HEK293 (cell line): ENCODE measurements around the gene RSL24D1.

ENCODE experiments used
- CTCF ChIA-PET: fragments of 350-600 bp; formaldehyde crosslinking; extraction: SDS; loops from one replicate; lab custom pipeline; 2021; ENCODE audit warnings: antibody characterized with exemption; lab: Yijun Ruan, JAX
- POLR2A ChIA-PET: fragments of 300-600 bp; formaldehyde crosslinking; extraction: SDS; loops from one replicate; lab custom pipeline; 2020; ENCODE audit warnings: antibody characterized with exemption, inconsistent platforms; lab: Yijun Ruan, JAX
- H3K27ac ChIP-seq: fragments of 200-500 bp; sonication (Bioruptor generic); 2 replicates; pipeline ENCODE4 v1.5.1; 2014; ENCODE audit warnings: low read depth, low read length, control low read depth, inconsistent platforms; ENCODE audit errors: extremely low read depth
- H3K36me3 ChIP-seq, 2 experiments: fragments of 200-500 bp in 1 of 2; sonication (Bioruptor generic) in 1 of 2; 1 replicate in 1 of 2; 2 replicates in 1 of 2; pipeline ENCODE4 v1.5.1; 2014 to 2017; ENCODE audit warnings: inconsistent platforms in 2 of 2, low read length in 2 of 2; ENCODE audit not compliant: control insufficient read depth in 2 of 2, insufficient read depth in 1 of 2
- H3K4me1 ChIP-seq: fragments of 200-500 bp; sonication (Bioruptor generic); 2 replicates; pipeline ENCODE4 v1.5.1; 2014; ENCODE audit warnings: mild to moderate bottlenecking, low read length, inconsistent platforms; ENCODE audit not compliant: control insufficient read depth, insufficient read depth
- H3K4me3 ChIP-seq: 2 replicates; pipeline ENCODE4 v1.5.1; 2011; ENCODE audit warnings: low read depth, mild to moderate bottlenecking, control low read depth, low read length, moderate library complexity
- H3K9me3 ChIP-seq: fragments of 200-500 bp; sonication (Bioruptor generic); 2 replicates; pipeline ENCODE4 v1.5.1; 2014; ENCODE audit warnings: low read depth, low read length, inconsistent platforms; ENCODE audit not compliant: control insufficient read depth, insufficient read depth
- RBAK ChIP-seq: fragments of 450-650 bp; formaldehyde crosslinking; IDR thresholded peaks from 2 replicates; pipeline ENCODE4 v1.5.1; 2016; ENCODE audit warnings: missing biosample characterization, missing genetic modification characterization
- SP2 ChIP-seq: fragments of 450-650 bp; formaldehyde crosslinking; IDR thresholded peaks from 2 replicates; pipeline ENCODE4 v1.5.1; 2016; ENCODE audit warnings: missing biosample characterization, missing genetic modification characterization
- SP7 ChIP-seq: fragments of 450-650 bp; formaldehyde crosslinking; IDR thresholded peaks from 2 replicates; pipeline ENCODE4 v1.5.1; 2016; ENCODE audit warnings: missing biosample characterization, missing genetic modification characterization
- YY1 ChIP-seq: fragments of 450-650 bp; formaldehyde crosslinking; IDR thresholded peaks from 2 replicates; pipeline ENCODE4 v1.5.1; 2018; ENCODE audit warnings: missing biosample characterization, missing genetic modification characterization
- ZBTB17 ChIP-seq: fragments of 450-650 bp; formaldehyde crosslinking; IDR thresholded peaks from 2 replicates; pipeline ENCODE4 v1.5.1; 2016; ENCODE audit warnings: missing biosample characterization, missing genetic modification characterization
- ZBTB21 ChIP-seq: fragments of 450-650 bp; formaldehyde crosslinking; IDR thresholded peaks from 2 replicates; pipeline ENCODE4 v1.5.1; 2017; ENCODE audit warnings: missing biosample characterization, missing genetic modification characterization
- ZEB2 ChIP-seq: fragments of 450-650 bp; formaldehyde crosslinking; IDR thresholded peaks from 2 replicates; pipeline ENCODE4 v1.5.1; 2016; ENCODE audit warnings: missing biosample characterization, missing genetic modification characterization
- ZNF157 ChIP-seq: fragments of 450-650 bp; formaldehyde crosslinking; IDR thresholded peaks from 2 replicates; pipeline ENCODE4 v1.5.1; 2016; ENCODE audit warnings: missing biosample characterization, missing genetic modification characterization
- ZNF324 ChIP-seq: fragments of 450-650 bp; formaldehyde crosslinking; IDR thresholded peaks from 2 replicates; pipeline ENCODE4 v1.5.1; 2016; ENCODE audit warnings: missing biosample characterization, missing genetic modification characterization
- ZNF341 ChIP-seq: fragments of 450-650 bp; formaldehyde crosslinking; IDR thresholded peaks from 2 replicates; pipeline ENCODE4; 2016; ENCODE audit warnings: low read depth, missing biosample characterization, missing genetic modification characterization
- ZNF350 ChIP-seq: fragments of 450-650 bp; formaldehyde crosslinking; IDR thresholded peaks from 2 replicates; pipeline ENCODE4 v1.5.0; 2017; ENCODE audit warnings: missing biosample characterization, mild to moderate bottlenecking, missing genetic modification characterization
- ZNF354C ChIP-seq: fragments of 450-650 bp; formaldehyde crosslinking; IDR thresholded peaks from 2 replicates; pipeline ENCODE4 v1.5.1; 2016; ENCODE audit warnings: missing biosample characterization, missing genetic modification characterization, low read depth, borderline replicate concordance
- ZNF423 ChIP-seq: fragments of 450-650 bp; formaldehyde crosslinking; IDR thresholded peaks from 2 replicates; pipeline ENCODE4 v1.5.1; 2016; ENCODE audit warnings: missing biosample characterization, missing genetic modification characterization
- ZNF560 ChIP-seq: fragments of 450-650 bp; formaldehyde crosslinking; IDR thresholded peaks from 2 replicates; pipeline ENCODE4 v1.5.1; 2017; ENCODE audit warnings: missing biosample characterization, missing genetic modification characterization, borderline replicate concordance
- ZNF629 ChIP-seq: fragments of 450-650 bp; formaldehyde crosslinking; IDR thresholded peaks from 2 replicates; pipeline ENCODE4 v1.5.1; 2017; ENCODE audit warnings: missing biosample characterization, missing genetic modification characterization
- ZNF660 ChIP-seq: fragments of 450-650 bp; IDR thresholded peaks from 2 replicates; pipeline ENCODE4 v1.5.1; 2018; ENCODE audit warnings: missing biosample characterization, mild to moderate bottlenecking, missing genetic modification characterization
- ZNF768 ChIP-seq: fragments of 450-650 bp; formaldehyde crosslinking; IDR thresholded peaks from 2 replicates; pipeline ENCODE4 v1.5.1; 2018; ENCODE audit warnings: missing biosample characterization, mild to moderate bottlenecking, missing genetic modification characterization
- ZNF792 ChIP-seq: fragments of 450-650 bp; formaldehyde crosslinking; IDR thresholded peaks from 2 replicates; pipeline ENCODE4 v1.5.1; 2016; ENCODE audit warnings: missing biosample characterization, missing genetic modification characterization
- TF ChIP-seq, protein P1 (sequence below): fragments of 450-650 bp; formaldehyde crosslinking; IDR thresholded peaks from 2 replicates; pipeline ENCODE4 v1.5.1; 2017; ENCODE audit warnings: missing biosample characterization, missing genetic modification characterization
- TF ChIP-seq, protein P2 (sequence below): fragments of 450-650 bp; formaldehyde crosslinking; IDR thresholded peaks from 2 replicates; pipeline ENCODE4 v1.5.1; 2016; ENCODE audit warnings: missing biosample characterization, missing genetic modification characterization
- TF ChIP-seq, protein P3 (sequence below): fragments of 450-650 bp; formaldehyde crosslinking; conservative IDR thresholded peaks from 2 replicates; pipeline ENCODE4 v1.5.1; 2016; ENCODE audit warnings: low read depth, missing biosample characterization, missing genetic modification characterization
- TF ChIP-seq, protein P4 (sequence below): fragments of 450-650 bp; formaldehyde crosslinking; IDR thresholded peaks from 2 replicates; pipeline ENCODE4 v1.5.1; 2016; ENCODE audit warnings: missing biosample characterization, missing genetic modification characterization
- TF ChIP-seq, protein P5 (sequence below): fragments of 450-650 bp; formaldehyde crosslinking; IDR thresholded peaks from 2 replicates; pipeline ENCODE4 v1.5.1; 2016; ENCODE audit warnings: missing biosample characterization, missing genetic modification characterization
- TF ChIP-seq, protein P6 (sequence below): fragments of 450-650 bp; formaldehyde crosslinking; IDR thresholded peaks from 2 replicates; pipeline ENCODE4 v1.5.1; 2017; ENCODE audit warnings: missing biosample characterization, missing genetic modification characterization

RSL24D1 gene

DNA sequence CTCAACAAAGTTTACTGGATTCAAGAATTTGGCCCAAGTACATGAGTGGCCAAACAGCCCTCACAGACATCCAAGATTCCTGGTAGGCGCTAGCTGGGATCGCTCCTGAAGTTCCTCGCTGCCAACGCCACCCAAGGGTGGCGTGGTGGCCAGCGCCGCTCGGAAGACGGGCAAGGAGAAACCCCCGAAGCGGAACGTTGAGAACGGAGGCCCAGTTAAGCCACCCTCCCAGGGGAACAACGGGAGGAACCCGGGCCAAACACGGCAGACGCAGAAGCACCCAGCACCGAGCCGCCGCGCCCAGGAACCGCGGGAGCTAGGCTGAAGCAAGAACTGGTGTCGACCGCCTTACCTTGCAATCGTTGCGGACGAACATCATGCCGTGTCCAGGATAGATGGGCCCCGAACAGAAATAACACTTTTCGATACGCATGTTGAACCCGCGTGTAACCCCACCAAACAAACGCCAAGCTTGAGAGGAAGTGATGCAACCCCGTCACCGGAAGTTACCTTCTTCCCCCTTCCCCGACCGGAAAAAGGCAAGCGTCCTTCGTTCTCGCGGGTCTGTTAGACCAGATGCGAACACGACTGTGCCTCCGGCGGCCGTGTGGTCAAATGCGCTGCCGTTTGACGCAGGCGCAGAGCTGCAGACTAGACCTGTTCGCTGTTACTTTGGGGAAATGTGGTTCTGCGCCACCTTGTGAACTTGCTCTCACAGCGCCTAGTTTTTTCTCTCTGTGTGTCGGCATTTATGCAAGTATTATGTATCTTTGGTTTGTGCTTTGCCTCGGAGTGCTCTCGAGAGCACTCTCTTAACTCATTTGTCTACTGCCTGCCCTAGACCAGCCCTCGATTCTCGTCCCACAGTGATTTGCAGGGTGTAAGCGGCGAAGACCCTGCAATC lies at the start of gene RSL24D1:
RSL24D1 (minus strand) TSS at position 484 of the 904 bp plus-strand sequence; CDS start at position 433, 51 bp downstream.
- ChIA-PET CTCF (interaction anchor here (1.4 kb wide), 1 partner anchor 21 kb away, joined by 3 read pairs; no protein-coding TSS in a partner anchor), POLR2A (interaction anchor here (0.5 to 1.3 kb wide), 7 partner anchors 11 to 1456 kb away, joined by 3 to 8 read pairs (median 4); partner anchors contain the start of genes CCPG1, PIERCE2, PIGB and PIGBOS1)
- Histone ChIP-seq H3K4me1 (no peaks in the 10 kb centered on the region), H3K36me3 (peaks cover 0 to 9% of the 10 kb centered on the region in 2 experiments; a peak in 1 of 3 replicates), H3K27ac (peak within 1 kb of the TSS; percentile 73), H3K9me3 (no peaks in the 10 kb centered on the region), H3K4me3 (peak within 1 kb of the TSS; percentile 69)
- TF ChIP-seq ZNF354C (tag by site-specific recombination) (no peak), RBAK (tag by site-specific recombination) (no peak), ZNF423 (peak; percentile 86), SP7 (tag by site-specific recombination) (peak; percentile 46; the same call in 1 of the 2 replicates), ZNF768 (no peak), ZNF660 (tag by site-specific recombination) (peak; percentile 41; the same call in 1 of the 2 replicates), ZNF350 (no peak), ZBTB17 (tag by site-specific recombination) (peak; percentile 88), ZNF792 (peak; percentile 98), ZEB2 (tag by site-specific recombination) (peak; percentile 40; the same call in 1 of the 2 replicates), ZNF341 (peak; percentile 61), ZNF324 (0 out of 2 replicates have a peak, but pooled peaks have one; percentile 33), ZNF157 (no peak), ZNF560 (tag by site-specific recombination) (no peak), ZBTB21 (peak; percentile 65; the same call in 1 of the 2 replicates), ZNF629 (tag by site-specific recombination) (peak; percentile 91), SP2 (tag by site-specific recombination) (peak; percentile 75), YY1 (tag by site-specific recombination) (no peak)
- TF ChIP-seq, protein P1, sequence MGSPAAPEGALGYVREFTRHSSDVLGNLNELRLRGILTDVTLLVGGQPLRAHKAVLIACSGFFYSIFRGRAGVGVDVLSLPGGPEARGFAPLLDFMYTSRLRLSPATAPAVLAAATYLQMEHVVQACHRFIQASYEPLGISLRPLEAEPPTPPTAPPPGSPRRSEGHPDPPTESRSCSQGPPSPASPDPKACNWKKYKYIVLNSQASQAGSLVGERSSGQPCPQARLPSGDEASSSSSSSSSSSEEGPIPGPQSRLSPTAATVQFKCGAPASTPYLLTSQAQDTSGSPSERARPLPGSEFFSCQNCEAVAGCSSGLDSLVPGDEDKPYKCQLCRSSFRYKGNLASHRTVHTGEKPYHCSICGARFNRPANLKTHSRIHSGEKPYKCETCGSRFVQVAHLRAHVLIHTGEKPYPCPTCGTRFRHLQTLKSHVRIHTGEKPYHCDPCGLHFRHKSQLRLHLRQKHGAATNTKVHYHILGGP (tag by site-specific recombination) = no peak
- TF ChIP-seq, protein P2, sequence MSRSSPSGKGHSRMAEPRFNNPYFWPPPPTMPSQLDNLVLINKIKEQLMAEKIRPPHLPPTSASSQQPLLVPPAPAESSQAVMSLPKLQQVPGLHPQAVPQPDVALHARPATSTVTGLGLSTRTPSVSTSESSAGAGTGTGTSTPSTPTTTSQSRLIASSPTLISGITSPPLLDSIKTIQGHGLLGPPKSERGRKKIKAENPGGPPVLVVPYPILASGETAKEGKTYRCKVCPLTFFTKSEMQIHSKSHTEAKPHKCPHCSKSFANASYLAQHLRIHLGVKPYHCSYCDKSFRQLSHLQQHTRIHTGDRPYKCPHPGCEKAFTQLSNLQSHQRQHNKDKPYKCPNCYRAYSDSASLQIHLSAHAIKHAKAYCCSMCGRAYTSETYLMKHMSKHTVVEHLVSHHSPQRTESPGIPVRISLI (tag by site-specific recombination) = 0 out of 2 replicates have a peak, but pooled peaks have one; percentile 25
- TF ChIP-seq, protein P3, sequence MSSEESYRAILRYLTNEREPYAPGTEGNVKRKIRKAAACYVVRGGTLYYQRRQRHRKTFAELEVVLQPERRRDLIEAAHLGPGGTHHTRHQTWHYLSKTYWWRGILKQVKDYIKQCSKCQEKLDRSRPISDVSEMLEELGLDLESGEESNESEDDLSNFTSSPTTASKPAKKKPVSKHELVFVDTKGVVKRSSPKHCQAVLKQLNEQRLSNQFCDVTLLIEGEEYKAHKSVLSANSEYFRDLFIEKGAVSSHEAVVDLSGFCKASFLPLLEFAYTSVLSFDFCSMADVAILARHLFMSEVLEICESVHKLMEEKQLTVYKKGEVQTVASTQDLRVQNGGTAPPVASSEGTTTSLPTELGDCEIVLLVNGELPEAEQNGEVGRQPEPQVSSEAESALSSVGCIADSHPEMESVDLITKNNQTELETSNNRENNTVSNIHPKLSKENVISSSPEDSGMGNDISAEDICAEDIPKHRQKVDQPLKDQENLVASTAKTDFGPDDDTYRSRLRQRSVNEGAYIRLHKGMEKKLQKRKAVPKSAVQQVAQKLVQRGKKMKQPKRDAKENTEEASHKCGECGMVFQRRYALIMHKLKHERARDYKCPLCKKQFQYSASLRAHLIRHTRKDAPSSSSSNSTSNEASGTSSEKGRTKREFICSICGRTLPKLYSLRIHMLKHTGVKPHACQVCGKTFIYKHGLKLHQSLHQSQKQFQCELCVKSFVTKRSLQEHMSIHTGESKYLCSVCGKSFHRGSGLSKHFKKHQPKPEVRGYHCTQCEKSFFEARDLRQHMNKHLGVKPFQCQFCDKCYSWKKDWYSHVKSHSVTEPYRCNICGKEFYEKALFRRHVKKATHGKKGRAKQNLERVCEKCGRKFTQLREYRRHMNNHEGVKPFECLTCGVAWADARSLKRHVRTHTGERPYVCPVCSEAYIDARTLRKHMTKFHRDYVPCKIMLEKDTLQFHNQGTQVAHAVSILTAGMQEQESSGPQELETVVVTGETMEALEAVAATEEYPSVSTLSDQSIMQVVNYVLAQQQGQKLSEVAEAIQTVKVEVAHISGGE = peak; percentile 96
- TF ChIP-seq, protein P4, sequence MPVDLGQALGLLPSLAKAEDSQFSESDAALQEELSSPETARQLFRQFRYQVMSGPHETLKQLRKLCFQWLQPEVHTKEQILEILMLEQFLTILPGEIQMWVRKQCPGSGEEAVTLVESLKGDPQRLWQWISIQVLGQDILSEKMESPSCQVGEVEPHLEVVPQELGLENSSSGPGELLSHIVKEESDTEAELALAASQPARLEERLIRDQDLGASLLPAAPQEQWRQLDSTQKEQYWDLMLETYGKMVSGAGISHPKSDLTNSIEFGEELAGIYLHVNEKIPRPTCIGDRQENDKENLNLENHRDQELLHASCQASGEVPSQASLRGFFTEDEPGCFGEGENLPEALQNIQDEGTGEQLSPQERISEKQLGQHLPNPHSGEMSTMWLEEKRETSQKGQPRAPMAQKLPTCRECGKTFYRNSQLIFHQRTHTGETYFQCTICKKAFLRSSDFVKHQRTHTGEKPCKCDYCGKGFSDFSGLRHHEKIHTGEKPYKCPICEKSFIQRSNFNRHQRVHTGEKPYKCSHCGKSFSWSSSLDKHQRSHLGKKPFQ (tag by site-specific recombination) = no peak
- TF ChIP-seq, protein P5, sequence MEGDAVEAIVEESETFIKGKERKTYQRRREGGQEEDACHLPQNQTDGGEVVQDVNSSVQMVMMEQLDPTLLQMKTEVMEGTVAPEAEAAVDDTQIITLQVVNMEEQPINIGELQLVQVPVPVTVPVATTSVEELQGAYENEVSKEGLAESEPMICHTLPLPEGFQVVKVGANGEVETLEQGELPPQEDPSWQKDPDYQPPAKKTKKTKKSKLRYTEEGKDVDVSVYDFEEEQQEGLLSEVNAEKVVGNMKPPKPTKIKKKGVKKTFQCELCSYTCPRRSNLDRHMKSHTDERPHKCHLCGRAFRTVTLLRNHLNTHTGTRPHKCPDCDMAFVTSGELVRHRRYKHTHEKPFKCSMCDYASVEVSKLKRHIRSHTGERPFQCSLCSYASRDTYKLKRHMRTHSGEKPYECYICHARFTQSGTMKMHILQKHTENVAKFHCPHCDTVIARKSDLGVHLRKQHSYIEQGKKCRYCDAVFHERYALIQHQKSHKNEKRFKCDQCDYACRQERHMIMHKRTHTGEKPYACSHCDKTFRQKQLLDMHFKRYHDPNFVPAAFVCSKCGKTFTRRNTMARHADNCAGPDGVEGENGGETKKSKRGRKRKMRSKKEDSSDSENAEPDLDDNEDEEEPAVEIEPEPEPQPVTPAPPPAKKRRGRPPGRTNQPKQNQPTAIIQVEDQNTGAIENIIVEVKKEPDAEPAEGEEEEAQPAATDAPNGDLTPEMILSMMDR (tag by site-specific recombination) = peak; percentile 64
- TF ChIP-seq, protein P6, sequence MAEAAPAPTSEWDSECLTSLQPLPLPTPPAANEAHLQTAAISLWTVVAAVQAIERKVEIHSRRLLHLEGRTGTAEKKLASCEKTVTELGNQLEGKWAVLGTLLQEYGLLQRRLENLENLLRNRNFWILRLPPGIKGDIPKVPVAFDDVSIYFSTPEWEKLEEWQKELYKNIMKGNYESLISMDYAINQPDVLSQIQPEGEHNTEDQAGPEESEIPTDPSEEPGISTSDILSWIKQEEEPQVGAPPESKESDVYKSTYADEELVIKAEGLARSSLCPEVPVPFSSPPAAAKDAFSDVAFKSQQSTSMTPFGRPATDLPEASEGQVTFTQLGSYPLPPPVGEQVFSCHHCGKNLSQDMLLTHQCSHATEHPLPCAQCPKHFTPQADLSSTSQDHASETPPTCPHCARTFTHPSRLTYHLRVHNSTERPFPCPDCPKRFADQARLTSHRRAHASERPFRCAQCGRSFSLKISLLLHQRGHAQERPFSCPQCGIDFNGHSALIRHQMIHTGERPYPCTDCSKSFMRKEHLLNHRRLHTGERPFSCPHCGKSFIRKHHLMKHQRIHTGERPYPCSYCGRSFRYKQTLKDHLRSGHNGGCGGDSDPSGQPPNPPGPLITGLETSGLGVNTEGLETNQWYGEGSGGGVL = no peak
